T-helper 2 cell (primary cell): ENCODE data around the gene PLEKHA6.
"Not testable (repeated sequence)": the region's sequence is repeated elsewhere in the genome, so short reads cannot be mapped to it uniquely, and the experiment has no call there.

Experiments used
- DNase-seq, 5 experiments: peaks; one replicate each; pipeline versions ENCODE4 v3.0.0 to v3.0.0-alpha.2; 2012 to 2022

Gene PLEKHA6

DNA sequence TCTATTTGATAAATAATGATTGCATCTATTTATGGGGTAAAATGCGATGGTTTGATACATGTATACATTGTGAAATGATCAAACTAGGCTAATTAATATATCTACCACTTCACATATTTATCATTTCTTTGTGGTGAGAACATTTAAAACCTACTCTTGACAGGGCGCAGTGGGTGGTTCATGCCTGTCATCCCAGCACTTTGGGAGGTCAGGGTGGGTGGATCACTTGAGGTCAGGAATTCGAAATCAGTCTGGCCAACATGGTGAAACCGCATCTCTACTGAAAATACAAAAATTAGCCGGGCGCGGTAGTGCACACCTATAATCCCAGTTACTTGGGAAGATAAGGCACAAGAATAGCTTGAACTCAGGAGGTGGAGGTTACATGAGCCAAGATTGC lies 25.3 kb downstream of the PLEKHA6 start:
- no peak for DNase-seq

GRCh38 chr1:204333427-204333826 lies 26.3 kb downstream of the PLEKHA6 start:
- DNase-seq = no peak

GRCh38 chr1:204331847-204332487 lies 27.8 kb downstream of the PLEKHA6 start:
- DNase-seq = no peak

GRCh38 chr1:204331275-204331674 lies 28.5 kb downstream of the PLEKHA6 start:
- DNase-seq = no peak

- not testable (repeated sequence) for DNase-seq
Measured at GRCh38 chr1:204327870-204328269, 31.9 kb downstream of the PLEKHA6 start.

DNA sequence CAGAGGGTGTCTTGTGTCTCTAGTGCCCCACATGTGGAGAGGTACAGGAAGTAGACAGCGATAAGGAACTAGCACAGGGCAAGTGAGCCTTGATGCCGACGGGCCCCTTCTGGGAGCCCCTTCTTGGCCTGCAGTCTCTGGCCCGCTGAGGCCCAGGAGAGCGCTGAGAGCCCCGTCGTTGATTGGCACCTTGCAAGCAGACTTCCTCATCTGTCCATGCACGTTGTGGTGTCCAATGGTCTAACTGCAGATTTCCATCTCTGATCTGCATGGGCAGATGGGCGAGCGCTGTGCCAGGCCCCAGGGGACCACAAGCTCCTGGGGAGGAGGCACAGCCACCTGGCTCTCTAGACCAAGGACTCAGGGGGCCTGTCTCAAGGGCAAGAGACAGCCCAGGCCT lies 32.4 kb downstream of the PLEKHA6 start:
- no peak for DNase-seq

DNA sequence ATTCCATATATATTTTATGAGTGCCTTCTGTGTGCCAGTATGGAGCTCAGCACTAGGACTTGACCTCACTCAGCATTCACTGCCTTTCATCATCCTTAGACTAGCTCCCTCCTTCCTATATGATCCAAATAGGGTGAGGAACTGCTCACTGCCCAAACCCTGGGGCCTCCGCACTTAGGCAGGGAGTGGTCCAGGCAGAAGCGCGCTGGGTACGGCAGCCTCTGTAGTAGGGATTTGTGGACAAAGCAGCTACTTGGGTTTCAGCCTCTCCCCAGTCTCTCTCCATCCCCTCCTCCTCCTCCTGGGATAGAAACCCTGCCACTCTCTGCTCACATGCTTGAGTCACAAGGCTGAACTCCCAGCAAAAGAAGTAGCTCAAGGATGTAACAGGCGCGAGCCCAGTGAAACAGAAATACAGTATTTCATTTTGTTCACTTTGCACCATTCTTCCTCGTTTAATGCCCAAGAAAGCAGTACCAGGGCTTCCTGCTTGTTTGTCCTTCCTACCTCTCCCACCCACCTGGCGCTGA lies 32.9 kb downstream of the PLEKHA6 start:
- DNase-seq = no peak

DNA sequence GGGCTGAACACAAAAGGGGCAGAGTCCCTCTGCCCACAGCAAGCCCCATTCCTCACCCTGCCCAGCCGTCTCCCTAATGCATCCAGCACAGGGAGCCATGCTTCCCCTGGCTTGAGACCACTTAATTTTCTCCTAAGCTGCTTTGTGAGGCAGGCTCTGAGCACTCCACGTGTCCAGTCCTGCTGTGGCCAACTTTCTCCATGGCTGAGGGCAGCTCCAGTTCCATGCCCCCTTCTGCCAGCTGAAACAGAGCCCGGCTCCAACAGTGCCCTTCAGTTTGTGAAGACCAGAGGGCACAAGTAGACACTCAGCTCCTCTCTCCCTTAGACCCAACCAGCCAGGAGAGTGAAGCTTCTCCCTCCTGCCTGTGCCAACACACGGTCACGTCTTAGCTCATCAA lies 33.8 kb downstream of the PLEKHA6 start:
- no peak for DNase-seq

- no peak for DNase-seq
Measured at GRCh38 chr1:204323887-204324286, 35.8 kb downstream of the PLEKHA6 start.

DNA sequence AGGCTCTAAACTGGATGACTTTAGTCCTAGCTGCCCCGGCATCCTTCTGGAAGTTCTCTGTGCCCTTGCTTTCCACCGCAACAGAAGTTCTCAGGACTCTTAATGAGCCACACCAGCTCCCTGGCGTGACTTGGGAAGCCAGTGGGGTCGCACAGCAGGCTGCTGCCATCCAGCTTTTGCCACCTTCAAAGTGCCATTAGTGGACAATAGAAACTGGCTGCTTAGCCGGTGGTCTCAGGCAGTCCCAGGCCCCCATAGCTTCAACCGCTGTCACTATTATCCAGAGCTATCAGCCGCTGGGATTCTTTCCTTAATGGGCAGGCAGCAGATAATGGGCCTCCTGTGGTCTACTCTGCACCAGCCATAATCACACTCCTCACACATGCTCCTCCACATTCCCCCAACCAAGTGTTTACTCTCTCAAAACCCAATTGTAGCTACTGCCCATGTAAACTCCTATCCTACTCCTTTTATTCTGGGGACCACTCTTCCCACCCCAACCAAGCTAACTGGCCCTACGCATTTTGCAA lies 37.3 kb downstream of the PLEKHA6 start:
- DNase-seq = no peak

GRCh38 chr1:204321665-204322064 lies 38.1 kb downstream of the PLEKHA6 start:
- DNase-seq = no peak

- no peak for DNase-seq
Measured at GRCh38 chr1:204321051-204321450, 38.7 kb downstream of the PLEKHA6 start.

DNA sequence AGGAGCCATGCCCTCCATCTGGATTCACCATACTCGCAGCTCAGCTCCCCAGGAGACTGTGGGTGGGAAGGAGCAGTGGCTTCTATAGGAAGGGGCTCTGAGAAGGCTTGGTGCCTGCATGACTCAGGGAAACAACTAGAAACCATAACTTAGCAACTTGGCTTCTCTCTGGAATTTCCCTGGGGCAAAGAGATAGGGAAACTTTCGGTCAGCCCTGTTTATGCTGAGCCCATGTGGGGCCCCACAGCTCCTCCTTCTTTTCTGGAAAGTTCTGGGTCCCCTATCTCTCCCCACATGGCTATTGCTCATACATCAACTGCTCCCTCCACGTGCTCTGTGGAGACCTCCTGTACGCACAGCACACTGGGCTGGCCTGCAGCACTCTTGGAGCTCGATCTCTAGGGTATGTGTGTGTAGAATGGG lies 39.3 kb downstream of the PLEKHA6 start:
- DNase-seq = no peak

- no peak for DNase-seq
Measured at GRCh38 chr1:204319462-204319861, 40.3 kb downstream of the PLEKHA6 start.

DNA sequence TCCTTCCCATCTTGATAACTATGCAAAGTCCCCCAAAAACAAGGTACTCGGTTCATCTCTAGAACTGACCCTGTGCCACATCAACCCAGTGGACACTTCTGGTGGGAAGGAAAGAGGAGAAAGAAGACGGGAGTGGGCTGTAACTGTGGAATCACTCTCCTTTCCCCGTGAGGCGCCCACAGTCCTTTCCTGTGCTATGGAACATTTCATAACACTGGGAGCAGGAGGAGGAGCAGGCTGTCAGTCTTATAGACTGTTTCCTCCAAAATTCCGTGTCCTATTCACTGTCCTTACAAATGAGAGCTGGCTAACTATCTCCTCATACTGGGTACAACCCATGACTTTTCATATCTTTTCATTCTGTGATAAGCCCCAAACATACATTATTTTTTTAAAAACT lies 40.7 kb downstream of the PLEKHA6 start:
- no peak for DNase-seq

GRCh38 chr1:204318324-204318723 lies 41.4 kb downstream of the PLEKHA6 start:
- DNase-seq = no peak

- no peak for DNase-seq
Measured at GRCh38 chr1:204317170-204317569, 42.6 kb downstream of the PLEKHA6 start.

- DNase-seq = no peak
Measured at GRCh38 chr1:204316164-204316563, 43.6 kb downstream of the PLEKHA6 start.

- DNase-seq = no peak
Measured at GRCh38 chr1:204314893-204315658, 44.7 kb downstream of the PLEKHA6 start.

DNA sequence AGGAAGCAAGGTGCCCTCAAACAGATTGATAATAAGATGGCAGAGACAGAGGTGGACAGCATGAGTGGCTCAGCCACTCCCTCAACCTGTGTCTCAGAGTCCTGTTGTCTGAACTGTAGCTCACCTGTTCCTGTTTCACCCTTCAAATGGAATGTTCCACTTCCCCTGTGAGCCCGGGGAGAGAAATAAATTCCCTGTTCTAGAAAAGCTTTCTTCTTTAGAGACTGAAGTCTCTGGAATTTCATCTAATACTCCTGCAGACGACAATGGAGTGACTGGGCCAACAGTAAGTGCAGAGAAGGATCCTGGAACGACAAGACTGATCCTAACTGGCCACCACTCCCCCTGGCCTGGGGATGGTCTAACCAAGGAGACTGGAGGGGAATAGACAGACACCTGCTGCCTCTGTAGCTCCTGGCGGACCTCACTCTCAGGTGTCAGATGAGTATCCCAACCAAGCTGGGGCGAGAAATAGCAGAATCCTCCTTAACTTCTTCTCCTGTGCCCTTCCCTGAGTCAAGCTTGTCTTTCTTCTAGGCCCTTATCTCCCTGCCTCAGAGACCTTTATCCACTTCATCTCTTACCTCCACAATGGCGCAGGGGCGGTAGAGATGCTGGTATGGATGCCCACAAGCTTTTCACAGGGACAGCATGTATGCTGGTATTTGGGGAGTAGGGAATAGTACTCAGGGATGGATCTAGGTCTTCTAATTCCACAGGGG lies 45.4 kb downstream of the PLEKHA6 start:
- no peak for DNase-seq

DNA sequence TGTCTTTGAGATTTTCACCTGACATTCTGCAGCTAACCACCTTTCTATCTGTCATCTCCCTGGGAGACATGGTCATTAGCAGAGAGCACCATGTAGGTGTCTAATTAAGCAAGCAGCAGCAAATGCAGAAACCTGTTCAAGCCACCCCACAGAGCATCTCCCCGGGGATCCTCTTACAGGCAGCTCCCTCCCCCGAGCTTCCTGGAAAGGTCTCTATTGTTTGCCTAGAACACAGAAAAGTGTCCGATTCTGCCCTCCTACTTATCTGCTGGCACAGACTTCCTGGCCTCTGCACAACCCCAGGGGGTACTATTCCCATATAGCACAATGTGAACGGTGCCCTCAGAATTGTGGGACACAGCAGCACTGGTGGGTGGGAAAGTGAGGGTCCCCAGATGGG lies 46.1 kb downstream of the PLEKHA6 start:
- no peak for DNase-seq

- not testable (repeated sequence) for DNase-seq
Measured at GRCh38 chr1:204310970-204311369, 48.8 kb downstream of the PLEKHA6 start.

GRCh38 chr1:204308023-204308628 lies 51.6 kb downstream of the PLEKHA6 start:
- DNase-seq = no peak
